GM19239 (cell line): ENCODE measurements around the gene TAGLN2.

Source experiments
- DNase-seq: peaks from one replicate; pipeline ENCODE4 v3.0.0; 2011; ENCODE audit warnings: low spot score; ENCODE audit not compliant: insufficient read length
- FAIRE-seq: peaks from 2 replicates; lab custom pipeline; 2011; peaks lifted over from hg19 to GRCh38; lab: Jason Lieb, UNC

Gene TAGLN2

DNA sequence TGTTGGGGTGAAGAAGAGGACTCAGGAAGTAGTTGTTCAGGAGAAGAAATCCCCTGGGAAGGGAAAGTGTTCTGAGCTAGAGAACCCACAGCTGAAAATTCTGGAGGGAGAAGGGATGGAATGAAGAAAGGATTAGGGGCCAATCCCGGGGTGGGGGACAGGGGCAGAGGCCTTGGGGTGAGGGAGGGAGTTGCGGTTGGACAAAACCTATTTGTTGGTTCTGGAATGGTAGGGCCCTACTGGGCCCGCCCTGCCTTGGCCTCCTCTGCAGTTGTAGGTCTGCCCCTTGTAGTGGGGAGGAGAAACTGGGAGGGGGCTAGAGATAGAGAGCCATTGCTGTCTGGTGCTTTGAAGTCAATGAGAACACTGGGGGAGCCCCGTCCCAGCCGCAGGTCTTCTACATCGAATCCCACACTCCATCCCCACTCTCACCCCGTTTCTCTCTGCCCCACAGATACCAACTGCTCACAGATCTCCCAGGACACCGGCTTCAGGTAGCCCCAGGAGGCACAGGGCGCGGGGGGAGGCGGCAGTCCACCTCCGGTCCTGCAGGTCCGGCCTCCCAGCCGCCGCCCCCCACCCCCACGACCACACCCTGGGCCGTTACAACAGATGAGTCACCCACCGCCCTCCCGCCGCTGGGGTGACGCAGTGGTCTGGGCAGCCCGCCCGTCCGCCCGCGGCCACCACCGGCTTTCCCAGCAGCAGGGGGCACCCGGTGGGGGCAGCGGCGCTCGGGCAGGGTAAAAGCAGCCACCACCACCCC is 1.1 kb downstream of the TAGLN2 start:
- DNase-seq (no peak), FAIRE-seq (no peak)

DNA sequence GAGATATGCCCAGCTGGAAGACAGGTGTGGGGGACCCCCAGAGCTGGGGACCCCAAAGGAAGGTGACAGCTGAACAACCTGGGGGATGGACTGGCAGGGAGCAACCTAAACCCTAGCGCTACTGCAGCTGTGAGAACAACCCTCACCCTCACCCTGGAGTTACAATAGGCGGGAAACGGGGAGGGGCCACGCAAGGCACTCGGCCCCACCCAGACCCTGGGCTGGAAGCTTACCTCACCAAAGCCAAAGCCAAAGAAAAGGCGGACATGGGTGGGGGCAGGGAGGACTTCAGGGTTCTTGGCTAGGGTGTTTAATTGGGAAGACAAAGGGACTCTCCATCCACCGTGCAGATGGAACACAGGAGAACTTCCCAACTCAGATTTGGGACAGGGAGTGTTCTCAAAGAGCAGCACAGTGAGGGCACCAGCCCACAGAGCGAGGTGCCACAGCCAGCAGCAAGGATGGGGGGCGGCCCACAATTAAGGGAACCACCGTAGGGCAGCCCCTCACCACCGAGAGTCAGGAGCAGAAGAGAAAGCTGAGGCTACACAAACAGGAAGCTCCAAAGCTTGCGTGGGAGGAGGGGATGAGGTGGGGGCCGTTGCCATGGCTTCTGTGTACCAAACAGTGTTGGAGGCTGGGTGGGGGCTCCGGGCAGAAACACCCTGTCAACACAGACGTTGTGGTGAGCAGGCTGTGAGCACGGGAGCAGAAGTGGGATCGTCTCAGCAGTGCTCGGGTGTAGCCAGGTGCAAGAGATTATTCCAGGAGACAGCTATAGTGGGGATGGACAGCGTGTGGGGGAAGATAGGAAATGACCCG is 1.9 kb downstream of the TAGLN2 start:
- DNase-seq: no peak
- FAIRE-seq: peak; percentile 82

DNA sequence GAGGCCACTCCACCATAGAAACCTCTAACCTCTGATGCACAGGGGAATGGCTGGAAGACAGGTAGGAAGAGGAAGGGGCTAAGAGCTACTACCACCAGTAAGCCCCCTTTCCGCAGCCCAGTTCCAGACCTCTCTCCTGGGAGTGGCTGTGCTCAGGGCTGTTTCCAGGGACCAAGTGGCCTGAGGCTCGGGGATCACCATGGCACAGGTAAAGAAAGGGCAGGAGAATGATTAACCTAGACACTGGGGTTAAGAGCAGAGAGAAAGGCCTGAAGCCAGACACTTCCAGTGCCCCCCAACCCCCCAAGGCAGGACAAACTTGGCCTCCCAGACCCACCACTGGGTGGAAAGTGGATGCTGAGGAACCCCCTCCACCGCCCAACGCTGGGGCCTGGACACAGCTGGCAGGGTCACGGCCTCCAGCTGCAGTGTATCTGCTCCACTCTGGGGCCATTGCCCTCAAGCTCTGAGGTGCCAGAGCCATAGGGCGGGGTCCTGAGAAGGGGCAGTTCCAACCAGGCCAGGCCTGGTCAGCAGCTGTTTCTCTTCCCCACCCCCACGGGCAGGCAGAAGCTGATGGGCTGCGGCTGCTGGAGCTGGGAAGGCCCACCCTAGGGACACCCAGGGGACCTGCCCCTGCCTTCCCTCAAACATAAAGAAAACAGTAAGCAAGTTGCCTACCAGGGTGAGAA is 2.6 kb downstream of the TAGLN2 start:
- FAIRE-seq (no peak), DNase-seq (no peak)

DNA sequence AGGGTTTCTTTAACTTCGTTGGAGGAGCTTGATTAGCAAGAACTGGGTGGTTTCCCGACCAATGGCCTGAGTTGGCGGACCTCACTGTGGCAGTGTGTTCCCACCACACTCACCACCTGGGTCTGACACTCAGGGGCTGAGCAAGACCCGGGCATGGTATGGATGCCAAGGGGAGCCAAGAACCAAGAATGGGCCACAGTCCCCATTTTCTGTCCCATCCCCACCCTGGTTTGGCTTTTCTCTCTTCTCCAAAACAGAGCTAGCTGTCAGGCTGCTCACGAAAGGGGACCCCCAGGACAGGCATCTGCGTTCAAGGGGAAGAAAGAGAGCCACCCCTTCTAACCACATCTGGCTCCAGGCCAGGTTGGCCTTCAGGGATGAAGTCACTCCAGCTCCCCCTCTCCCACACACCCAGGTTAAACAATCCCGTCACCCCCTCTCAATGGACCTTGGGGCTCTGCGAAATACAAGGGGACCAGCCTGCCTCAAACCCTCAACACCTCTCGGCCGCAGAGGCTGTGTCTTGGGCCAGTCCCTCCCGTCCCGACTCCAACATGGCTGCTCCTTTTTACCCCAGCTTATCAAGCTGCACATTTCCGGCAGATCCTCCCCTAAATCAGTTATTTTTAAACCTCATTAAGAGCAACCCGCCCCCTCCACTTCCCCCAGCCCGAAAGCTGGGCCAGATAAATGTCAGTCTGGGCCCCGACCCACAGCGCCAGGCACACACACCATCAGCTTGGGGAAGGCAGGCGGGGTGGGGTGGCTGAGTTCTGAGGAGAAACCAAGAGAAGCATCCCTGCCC is 3.4 kb downstream of the TAGLN2 start:
- DNase-seq (no peak), FAIRE-seq (peak; percentile 33)

DNA sequence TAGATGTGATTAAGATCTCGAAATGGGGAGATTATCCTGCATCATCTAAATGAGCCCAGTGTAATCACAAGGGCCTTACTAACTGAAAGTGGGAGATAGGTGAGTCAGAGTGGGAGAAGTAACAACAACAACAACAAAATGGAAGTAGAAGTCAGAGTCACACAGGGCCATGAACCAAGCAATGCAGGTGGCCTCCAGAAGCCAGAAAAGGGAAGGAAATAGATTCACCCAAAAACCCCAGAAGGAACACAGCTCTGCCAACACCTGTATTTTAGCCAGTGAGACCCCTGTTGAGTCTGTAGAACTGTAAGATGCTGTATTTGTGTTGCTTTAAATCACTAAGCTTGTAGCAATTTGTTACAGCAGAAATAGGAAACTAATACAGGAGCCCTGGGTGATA is 4.1 kb downstream of the TAGLN2 start:
- peak; percentile 87 for FAIRE-seq

DNA sequence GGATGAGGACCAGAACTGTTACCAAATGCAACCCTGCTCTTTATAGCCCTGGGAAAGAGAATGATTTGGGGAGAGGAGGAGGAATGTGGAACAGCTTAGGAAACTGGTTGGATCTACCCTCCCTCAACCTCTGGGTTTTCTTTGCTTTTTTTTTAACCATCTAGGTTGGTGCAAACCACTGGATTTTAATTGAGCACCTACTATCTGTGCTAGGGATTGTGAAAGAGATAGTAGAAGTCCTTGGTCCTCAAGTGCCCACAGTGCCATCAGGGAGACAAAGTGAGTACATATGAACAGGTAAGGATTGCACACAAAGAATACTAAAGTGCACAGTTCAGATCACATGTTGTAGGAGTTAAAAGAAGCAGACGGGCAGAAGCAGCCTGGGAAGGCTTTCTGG is 4.7 kb downstream of the TAGLN2 start:
- no peak for DNase-seq
- FAIRE-seq: no peak

More for the DNA sequence above, 4.1 kb downstream of the TAGLN2 start:
- DNase-seq: no peak

DNA sequence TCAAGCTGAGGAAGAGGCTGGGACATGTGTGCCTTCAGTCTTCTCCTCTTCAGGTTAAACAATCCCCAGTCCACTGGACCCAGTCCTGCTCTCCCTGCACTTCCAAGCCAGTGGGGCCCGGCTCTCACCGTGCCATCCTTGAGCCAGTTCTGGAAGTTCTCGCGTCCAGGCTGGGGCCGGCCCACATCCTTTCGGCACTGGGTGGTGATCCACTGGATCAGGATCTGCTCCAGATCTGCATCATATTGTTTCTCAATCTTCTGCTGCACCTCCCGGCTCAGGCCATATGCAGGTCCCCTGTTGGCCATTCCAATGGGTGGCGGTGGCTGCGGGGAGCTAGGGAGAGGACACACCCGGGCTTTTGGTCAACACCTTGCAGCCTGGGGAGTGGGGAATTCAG is 5.1 kb downstream of the TAGLN2 start:
- no peak for FAIRE-seq

DNA sequence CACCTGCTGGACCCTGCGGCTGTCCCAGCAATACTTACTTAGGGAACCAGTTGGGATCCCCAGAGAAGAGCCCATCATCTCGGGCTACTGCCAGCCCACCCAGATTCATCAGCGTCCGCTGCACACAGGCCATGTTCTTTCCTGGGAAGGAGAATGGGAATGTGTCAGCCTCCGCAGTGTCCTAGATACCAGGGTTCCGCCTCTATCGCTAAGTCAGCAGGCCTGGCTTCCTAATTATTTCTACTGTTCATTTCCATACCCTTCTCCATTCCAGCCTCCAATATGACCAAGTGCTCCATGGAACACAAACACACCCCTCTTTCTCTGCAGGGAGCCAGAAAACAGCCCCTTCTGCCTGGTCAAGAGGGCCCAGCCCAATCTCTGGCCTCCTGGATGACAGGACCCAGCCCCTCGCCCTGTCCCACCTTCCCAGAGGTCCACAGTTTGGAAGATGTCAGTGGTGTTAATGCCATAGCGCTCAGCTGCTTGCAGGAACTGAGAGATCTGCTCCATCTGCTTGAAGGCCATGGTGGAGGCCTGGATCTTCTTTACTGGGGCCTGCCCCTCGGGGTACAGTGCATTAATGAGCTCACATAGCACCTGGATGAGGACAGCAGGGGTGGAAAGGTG is 6.0 kb downstream of the TAGLN2 start:
- DNase-seq: no peak
- FAIRE-seq: no peak

More for the DNA sequence above, 5.1 kb downstream of the TAGLN2 start:
- DNase-seq: no peak

DNA sequence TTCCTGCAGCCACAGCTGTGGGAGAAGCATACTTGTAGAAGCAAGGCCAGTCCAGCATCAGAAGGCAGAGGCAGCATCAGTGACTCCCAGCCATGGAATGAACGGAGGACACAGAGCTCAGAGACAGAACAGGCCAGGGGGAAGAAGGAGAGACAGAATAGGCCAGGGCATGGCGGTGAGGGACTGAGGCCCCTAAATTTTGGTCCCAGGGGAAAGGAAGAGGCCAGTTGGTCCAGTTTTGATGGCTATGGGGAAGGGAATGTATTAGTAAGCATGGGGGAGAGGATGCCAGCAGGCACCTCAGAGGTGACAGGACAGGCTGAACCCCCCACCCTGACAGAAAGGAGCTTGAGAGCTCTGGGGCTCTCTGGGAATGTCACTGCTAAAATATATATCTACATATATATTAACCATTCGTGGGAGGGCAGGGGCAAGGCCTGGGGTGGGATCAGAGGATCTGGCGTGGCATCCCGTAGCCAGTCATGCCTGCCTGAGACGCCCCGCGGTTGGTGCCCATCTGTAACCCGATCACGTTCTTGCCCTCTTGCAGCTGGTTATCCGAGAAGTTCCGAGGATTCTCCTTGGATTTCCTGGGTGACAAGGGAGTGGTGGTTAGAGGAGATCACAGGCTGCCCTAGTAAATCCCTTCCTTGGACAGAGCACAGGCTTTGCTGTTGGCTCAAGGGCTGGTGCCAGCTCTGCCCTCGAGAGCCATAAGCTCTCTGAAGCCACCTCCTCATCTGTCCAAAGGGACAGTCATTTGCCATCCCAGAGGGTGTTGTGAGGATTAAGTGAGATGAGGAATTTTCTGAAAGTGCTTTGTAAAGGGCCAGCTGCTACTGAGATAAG is 6.7 kb downstream of the TAGLN2 start:
- FAIRE-seq (no peak), DNase-seq (no peak)

DNA sequence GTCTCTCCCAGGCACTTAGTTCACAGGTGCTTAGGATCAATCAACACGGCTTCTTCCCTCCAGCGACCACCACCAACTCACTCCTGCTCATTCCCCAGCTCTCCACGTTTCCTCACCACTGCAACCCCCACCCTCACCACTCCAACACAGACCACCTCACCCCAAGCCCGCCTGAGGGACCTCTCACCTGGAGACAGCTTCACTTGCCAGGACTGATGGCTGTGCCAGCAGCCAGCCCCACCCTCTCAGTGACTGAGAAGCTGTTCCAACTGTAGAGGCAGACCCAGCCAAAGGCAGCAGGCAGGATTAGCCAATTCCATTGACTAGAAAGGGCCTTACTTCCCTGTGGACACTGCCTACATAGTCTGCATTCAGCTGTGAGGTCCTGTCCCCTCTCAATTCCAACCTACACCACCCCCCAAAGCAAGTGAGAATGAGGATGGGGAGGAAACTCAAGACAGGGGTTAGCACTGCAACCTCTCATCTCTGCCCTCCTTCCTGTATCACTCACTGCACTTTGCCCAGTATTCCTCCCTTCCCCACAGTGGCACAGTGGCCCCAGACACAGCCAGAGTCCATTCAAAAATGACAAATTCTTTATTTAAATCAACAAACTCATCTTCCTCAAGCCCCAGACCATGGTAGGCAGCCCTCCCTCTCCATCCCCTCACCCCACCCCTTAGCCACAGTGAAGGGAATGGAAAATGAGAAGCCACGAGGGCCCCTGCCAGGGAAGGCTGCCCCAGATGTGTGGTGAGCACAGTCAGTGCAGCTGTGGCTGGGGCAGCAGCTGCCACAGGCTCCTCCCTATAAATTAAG is 7.6 kb downstream of the TAGLN2 start:
- FAIRE-seq (no peak), DNase-seq (no peak)

DNA sequence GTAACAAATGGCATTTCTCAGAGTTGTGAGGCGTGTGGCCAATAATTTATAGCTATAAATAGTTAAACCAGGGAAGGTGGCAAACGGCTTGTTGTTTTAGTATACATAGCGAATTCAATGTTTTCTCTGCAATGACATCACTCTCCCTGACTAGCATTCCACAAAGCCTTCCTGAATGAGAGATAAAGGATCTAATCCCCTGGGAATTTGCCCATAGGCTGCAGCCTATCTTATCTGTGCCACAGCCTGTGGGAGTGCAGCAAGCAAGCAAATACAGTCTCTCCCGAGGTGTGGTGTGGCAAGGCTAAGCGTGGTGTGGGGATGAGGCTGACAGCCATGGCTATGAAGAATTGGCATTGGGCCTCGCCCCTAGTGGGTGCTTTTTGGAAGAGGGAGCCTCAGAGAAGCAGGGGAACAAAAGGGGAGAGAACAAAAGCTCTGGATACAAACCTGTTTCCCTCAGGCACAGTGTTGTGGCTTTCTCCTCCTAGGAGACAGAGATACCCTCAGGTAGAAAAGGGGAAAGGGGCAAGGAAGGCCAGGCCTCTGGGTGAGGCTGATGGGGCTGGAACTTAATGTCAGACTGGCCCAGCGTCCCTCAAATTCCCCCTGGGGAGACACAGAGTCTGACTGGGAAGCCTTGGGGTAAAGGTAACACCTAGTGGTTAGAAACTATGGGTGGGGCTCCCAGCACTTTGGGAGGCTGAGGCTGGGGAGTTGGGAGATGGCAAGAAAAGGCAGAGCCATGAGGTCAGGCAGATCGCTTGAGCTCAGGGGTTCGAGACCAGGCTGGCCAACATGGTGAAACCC is 8.9 kb downstream of the TAGLN2 start:
- no peak for FAIRE-seq
- DNase-seq: no peak

DNA sequence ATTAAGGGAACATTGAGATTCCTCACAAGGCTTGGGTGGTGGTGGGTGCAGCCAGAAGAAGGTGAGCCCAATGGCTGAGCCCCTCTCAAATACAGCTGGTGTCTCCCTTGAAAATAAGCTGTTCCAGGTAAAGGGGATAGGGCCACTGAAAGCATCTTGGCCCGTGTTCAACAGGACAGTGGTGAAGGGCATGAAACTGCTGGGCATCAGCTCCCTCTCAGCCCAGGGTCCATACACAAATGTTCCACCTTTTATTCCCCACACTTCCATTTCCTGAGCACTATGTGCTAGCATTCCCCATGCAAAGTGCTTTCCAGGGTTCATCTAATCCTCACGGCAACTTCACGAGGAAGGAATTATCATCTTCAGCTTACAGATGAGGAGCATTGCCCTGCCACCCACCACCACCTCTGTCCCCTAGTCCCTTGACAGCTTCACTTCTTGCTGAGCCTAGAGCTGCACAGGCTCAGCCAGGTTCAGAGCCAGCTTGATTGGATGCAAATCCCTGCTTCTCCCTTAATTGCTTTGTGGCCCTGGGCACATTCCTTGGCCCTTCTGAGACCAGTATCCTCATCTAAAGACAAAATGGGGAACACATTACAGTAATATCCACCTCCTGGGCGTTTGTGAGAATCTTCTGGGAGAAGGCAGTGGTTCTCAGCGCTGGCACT is 9.6 kb downstream of the TAGLN2 start:
- DNase-seq (no peak), FAIRE-seq (no peak)

DNA sequence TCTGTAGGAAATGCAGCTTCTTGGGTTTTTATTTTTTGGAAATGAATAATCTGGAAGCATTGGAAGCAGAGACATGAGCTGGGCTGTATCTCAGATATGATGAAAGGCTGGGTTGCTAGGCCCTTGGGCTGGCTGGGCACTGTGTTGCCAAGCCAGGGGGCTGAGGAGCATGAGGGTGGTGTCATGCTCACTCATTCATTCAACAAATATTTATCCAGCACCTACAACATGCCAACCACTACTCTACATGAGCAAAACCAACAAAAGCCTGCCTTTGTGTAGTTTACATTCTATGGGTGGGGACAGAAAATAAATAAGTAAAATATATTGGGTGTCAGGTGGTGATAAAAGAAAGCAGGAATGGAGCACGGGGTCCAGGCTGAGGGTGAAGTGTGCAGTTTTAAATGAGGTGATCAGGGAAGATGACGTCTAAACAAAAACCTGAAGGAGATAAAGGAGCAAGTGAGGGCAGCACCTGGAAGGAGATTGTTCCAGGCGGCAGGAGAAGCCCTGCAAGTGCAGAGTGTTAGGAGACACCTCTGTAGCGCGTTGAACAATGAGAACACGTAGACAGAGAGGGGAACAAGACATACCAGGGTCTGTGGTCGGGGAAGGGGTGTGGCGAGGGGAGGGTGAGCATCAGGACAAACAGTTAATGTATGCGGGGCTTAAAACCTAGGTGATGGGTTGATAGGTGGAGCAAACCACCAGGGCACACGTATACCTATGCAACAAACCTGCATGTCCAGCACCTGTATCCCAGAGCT is 10.9 kb downstream of the TAGLN2 start:
- DNase-seq (no peak), FAIRE-seq (no peak)

DNA sequence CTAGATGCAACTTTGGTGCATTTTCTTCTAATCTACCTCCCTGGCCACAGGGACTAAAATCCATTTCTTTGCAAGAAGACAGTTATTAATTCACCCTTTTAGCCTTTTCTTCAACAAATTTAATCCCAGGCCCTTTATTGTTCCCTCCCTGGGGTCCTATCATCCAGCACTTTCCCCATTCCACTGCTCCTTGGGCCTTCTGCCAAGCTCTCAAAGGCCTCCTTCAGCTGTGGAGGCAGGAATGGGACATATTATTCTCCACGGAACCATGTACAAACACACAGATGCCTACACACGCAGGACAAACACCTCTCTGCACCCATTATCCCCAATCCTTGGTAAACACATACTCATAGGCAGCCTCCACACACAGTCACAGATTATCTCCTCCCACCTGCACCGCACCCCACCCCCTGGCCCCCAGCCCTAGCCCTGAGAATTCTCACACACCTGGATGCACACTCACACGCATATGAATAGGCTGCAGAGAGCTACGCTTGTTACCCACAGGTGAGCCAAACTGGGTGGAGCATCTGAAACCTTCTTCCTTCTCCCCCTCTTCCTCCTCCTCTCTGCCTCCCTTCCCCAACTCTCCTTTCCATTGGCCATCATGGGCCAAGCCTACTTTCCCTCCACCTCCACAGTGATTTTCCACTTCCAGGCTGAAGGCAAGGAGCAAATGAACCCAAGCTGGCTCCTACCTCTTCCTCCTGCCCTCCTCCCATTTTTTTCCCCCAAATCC is 11.7 kb downstream of the TAGLN2 start:
- FAIRE-seq: no peak
- DNase-seq: no peak

DNA sequence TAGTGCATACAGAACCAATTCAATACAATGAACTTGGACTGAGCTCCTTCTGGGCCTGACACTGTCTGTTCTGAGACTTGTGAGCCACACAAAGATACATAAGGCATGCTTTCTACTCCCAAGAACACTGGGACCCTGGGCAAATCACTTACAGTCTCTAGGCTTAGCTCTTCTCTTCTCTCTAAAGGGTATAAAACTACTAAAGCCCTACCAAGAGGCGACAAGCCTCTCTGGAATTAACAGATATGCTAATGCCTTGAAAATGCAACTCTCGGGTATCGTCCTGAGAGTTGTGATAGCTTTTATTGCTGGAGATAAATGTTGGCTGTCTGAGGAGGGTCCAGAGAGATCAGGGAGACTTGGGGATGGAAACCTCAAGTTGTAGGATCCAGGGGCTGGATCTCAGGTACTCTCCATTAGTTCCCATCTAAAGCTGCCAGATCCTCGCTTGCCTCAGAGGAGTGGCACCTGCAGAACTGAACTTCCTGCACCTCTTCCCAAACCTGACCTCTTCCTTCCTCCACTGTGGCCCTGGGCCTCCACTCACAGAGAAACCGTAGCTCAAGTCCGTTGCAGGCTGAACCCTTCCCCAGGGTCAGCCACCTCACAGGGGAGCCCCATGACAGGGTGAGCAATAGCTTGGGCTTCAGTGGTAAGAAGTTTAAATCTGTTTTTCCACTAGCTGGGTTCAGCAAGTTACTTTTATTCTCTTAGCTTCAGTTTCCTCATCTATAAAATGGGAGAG is 13.8 kb downstream of the TAGLN2 start:
- FAIRE-seq (no peak), DNase-seq (no peak)
